Stimulated activated CD4-positive, alpha-beta T cell treated with anti-CD3 and anti-CD28 coated beads, Interleukin-15, amount 100 ng/mL, for 24 hours (primary cell): ENCODE measurements around the gene OSGEP.
"Not testable (repeated sequence)": the region's sequence is repeated elsewhere in the genome, so short reads cannot be mapped to it uniquely, and the experiment has no call there.

Source experiments
- DNase-seq: peaks from one replicate; pipeline ENCODE4 v3.0.0-alpha.2; 2020

OSGEP gene

DNA sequence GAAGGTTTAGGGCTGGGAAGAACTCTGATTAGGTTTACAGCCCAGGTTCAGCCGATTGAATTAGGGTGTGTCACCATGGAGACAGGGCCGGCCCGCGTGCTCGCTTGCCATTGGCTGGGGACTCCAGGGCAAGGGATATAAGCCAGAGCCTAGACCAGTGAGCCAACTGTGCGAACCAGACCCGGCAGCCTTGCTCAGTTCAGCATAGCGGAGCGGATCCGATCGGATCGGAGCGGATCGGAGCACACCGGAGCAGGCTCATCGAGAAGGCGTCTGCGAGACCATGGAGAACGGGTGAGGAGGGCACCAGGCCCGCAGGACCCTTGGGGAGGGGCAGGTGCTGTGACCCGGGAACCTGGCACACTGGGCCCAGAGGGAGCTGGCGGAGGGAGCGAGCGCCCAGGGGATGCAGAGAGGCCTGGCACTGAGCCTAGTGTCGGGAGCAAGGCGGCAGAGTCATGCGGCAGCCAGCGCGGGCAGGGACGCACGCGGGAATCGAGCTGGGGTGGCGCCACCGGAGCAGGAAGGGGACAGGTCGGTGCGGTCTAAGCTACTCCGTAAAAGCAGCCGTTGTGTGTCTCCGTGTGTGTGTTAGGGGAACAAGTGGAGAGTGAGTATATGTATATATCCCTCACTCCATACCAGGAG lies 14.8 kb upstream of the OSGEP start, which contains the start of gene PNP:
TSS of gene PNP (plus strand) at position 165 of the 648 bp plus-strand sequence. CDS start at position 284, 119 bp downstream.
- DNase-seq, result peak; percentile 93

DNA sequence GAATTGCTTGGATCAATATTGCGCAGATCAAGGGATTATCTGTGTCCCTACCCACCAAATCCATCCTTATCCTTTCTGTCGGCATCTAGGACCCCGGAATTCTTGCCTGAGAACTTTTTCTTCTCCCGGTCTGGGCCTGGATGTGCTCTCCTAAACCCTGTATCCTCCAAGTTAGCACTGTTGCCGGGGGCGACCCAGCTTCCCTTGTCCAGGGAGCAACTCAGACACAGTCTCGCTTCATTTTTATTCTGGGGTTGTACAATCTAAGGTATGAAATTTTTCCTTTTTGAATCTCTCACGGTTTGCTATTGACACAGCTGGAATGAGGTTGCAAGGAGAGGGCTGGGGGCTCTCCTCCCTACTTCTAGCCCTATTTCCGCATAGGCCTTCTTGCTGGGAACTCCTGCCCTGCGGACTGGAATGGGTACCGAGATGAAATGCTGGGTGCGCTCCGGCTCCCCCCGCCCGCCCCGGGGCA lies 14.2 kb upstream of the OSGEP start:
- no peak for DNase-seq

DNA sequence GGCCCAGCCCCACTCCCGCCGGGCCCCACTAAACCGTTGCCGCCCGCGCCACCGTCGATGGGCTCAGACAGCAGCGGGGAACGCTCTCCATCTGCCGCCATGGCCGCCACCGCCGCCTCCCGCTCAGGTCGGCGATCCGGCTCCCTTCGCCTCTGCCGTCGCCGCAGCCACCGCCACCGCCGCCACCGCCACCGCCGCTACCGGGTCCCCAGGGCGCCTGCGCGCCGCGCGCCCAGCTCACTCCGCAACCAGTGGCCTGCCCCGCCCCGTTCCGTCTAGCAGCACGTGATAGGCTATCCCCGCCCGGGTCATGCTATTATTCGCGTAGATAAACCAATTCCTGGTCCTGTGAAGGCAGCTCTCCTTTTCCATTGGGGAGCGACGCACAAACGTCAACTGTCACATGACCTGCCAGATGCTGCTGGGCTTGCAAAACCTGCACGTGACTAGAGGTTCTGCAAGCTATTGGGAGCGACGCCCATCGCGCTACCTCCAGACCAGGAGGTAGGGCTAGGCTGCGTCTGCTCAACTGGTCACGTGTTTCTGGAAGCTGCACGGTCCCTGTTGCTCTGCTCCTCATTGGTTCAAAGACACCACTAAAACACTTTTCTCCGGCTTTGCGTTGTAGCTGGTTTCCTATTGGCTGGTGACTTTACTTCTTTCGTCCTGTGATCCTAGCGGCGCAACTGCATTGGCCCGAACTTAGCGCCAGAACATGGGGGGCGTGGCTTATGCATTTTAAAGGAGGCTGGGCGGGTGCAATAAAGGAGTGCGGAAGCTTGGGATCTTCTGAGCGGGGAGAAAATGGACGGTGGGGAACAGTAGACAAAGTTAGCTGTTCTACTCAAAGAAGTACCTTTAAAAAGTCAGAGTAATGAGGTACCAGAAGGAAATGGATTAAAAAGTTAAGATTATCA lies 6.9 kb upstream of the OSGEP start, which contains the start of gene PIP4P1:
TSS of gene PIP4P1 (minus strand) at position 210 of the 917 bp plus-strand sequence. CDS start at position 101, 109 bp downstream.
- DNase-seq, result peak; percentile 99

DNA sequence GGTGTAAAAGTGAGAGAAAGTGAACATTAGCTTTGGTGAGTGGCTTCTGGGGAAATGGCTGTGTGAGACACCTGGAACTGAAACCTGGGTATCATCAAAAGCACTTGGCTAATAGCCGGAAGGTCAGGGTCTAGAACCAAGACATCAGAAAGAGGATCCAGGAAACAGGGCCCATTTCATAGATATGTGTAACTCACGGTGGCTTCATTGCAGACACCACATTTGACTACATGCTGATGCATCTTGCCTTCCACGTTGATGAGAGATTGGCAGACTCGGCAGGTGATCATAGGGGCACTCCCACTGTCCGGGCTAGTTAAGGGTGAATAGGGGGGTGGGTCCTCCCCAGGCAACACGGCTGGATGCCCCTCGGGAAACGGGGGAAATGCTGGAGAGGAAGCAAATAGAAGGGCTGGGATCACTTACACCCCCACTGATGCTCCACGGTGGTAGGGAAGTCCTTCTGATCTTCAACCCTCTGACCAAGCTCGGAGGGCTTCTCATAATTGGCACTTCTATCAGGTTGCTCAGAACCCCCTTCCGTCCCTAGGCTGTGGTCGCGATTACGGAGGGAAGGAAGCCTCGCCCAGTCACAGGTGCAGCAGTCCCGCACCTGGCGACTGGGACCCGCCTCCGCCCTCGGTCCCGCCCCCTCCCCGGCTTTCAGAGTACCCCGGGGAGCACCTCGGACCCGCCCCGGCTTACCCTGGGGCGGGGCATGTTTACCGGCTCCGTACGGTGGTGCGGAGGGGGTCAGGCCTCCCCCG lies 6.0 kb upstream of the OSGEP start:
- DNase-seq, result peak; percentile 61

DNA sequence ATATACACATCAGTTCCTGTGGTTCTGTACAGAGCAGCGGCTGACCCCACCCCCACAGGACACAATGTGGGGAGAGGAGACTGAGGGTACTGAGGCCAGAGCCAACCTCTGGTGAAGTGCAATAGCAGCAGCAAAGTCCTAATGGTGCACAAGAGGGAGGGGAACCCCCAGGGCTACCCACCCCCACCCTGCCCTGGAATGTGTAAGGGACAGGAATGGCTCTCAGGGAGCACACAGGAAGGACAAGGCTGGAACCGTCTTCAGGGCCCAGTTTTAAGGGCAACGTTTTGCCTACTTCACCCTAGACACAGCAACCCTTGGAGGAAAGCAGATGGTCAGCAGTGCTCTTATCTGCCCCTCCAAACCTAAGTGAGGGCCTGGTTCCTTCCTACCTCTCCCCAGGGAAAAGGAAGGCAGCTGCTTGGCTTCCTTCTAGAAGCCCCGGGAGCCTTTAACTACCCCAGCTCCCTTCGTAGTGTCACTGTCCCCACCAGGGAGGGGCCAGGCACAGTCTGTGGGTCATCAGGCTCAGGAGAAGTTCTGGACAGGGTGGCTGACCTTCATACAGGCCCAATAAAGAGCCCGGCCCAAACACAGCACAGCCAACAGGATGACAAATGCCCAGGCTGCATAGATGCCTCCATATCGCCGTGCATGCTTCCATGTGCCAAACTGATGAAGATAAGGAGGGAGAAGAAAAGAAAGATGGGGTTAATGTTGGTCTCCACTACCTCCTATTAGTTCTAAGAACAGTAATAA lies 3.6 kb upstream of the OSGEP start:
- DNase-seq, result no peak

DNA sequence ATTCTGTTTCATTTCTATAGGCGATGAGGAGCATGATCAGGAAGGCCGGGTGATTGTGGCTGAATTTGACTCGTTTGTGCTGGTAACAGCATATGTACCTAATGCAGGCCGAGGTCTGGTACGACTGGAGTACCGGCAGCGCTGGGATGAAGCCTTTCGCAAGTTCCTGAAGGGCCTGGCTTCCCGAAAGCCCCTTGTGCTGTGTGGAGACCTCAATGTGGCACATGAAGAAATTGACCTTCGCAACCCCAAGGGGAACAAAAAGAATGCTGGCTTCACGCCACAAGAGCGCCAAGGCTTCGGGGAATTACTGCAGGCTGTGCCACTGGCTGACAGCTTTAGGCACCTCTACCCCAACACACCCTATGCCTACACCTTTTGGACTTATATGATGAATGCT lies 2.4 kb upstream of the OSGEP start:
- DNase-seq, result no peak

DNA sequence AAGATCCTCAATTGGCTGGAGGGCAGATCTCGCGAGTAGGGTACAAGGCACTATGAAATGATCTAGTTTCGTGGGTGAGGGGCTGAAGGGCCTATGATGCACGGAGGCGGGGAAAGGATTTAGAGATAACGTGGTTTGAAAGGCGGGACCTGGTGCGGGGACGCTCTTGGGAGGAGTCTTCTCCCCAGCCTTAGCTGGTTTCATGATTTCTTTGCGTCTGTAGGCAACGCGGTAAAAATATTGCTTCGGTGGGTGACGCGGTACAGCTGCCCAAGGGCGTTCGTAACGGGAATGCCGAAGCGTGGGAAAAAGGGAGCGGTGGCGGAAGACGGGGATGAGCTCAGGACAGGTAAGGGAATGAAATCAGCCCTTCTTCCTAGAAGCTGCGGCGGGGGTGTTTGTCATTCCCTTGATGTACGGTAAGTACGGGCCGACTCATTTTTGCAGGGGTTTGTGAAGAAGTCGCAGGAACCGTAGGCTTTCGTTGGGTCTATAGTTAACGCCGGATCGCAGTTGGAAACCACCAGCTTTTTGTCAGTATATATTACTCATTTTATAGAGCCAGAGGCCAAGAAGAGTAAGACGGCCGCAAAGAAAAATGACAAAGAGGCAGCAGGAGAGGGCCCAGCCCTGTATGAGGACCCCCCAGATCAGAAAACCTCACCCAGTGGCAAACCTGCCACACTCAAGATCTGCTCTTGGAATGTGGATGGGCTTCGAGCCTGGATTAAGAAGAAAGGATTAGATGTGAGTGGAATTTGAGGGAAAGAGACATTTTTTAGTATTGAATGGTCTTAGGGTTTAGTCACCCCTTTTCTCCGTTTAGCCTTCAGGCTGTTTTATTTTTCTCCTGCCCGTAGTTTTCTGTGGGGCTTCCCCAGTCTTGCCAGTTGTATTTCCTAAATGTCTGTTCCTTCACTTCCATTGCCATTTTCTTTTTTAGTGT lies 1.0 kb upstream of the OSGEP start:
- no peak for DNase-seq

DNA sequence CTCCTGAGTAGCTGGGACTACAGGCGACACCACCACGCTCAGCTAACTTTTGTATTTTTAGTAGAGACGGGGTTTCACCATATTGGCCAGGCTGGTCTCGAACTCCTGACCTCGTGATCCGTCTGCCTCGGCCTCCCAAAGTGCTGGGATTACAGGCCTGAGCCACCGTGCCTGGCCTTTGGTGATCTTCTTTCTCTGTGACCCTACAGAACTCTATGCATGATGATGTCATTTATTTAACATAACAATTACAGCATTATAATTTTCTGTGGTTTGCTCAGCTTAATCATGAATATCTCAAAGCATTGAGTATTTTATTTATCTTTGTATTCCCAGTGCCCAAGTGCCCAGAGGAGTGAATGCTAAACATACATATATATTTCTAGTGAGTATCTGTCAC lies 1.8 kb downstream of the OSGEP start:
- DNase-seq, result not testable (repeated sequence)

DNA sequence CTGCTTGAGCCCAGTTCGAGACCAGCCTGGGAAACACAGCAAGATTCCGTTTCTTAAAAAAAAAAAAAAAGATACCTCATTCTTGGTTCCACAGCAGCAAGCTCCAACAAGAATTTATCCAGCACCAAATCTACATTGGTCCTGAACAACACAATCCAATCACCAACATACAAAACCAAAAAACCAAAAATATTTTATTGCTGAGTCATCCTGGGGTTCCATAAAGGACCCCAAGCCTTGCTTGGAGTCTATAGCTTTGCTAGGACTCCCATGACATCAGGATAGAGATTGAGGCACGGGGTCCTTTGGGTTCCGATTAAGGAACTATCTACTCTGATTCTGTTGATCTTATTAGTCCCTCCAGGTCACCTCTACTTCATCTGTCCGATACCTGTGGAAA lies 7.7 kb downstream of the OSGEP start:
- no peak for DNase-seq

DNA sequence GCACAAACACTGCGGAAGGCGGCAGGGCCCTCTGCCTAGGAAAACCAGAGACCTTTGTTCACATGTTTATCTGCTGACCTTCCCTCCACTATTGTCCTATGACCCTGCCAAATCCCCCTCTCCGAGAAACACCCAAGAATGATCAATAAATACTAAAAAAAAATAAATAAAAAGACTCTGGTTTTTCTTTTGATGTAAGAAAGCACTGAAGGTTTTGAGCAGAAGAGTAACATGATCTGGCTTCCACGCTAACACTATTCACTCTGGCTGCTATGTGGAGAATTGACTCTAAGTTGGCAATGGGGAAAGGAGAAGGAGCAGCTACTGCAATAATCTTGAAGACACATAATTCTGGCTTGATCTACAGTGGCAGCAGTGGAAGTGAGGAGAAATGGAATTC lies 11.0 kb downstream of the OSGEP start:
- DNase-seq, result not testable (repeated sequence)

DNA sequence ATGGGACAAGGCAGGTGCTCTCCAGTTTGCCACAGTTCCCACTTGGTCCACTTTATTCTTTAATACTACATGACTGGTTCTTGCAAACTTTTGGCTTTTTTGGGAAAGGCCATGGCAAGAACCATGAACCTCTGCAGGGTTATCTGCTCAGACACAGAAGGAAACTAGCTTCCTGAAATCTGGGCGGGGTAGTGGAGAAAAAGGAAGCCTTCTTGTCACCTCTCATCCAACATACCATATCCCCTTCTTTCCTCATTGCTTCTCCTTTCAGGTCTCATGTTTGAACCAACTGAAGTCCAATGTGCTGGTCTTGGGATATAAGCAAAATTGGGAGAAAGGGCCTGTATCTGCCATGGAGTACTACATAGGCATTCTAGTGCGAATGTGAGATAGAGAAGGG lies 13.2 kb downstream of the OSGEP start:
- DNase-seq, result no peak

DNA sequence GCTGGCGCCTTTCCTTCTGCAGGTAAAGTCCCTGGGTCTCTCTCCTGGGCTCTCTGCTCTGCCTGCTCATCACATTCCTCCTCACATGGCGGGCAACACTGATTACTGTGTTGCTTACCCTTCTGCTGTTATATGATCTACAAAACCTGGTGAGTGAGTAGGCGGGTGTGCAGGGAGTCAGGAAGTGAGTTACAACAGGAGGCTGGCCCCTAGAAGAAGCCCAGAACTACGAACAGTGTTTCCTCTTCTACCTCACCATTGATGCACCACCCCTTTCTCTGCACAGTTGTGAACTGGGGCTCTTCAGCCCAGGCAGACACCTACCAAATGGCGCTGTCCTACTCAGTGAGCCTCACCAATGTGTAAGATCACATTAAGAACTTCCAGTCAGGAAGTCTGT lies 13.7 kb downstream of the OSGEP start:
- DNase-seq, result peak; percentile 32

DNA sequence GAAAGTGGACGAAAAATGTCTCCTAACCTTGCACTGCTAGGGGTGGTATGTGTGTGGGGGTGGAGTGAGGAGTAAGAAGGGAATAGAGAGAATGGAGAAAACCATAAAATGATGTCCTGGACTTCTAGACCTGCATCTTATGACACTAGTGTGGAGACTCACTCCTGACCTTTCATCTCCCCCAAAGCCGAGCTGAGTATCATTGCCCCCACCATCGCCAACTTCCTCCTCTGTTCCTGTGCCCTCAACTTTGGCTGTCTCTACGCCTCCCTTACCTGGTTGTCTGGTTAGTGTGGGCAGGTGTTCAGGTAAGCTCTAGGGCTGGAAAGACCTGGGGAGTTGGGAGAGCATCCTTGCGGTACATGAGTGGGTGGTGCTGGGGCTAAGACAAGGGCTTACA lies 14.1 kb downstream of the OSGEP start:
- DNase-seq, result no peak

DNA sequence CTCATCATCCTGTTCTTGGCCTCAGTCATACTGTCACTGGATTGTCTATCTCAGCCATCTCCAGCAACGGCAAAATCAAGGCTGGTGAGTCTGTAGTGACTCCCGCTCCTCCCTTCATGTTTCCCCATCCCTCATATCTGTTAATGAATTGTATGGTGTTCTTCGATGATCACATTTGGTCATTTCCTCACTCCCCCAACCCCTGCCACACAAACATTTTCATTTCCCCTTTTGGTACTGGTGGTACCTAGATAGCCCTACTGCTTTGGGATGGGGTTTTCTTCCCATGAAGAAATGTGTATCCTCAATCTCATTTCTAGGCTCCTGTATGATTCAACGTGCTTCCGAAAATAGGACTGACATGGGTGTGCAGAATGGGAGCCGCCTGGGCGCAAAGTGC lies 15.9 kb downstream of the OSGEP start:
- DNase-seq, result no peak

DNA sequence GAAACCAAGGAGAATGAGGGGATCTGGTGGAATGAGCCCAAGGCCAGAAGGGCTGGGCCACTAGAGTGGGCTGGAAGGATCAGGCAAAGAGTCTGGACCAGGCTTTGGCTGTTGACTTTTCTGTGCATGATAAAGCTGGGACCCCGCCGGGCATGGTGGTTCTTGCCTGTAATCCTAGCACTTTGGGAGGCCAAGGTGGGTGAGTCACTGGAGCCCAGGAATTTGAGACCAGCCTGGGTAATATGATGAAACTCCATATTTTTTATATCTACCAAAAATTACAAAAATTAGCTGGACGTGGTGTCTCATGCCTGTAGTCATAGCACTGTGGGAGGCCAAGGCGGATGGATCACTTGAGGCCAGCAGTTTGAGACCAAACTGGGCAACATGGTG lies 18.3 kb downstream of the OSGEP start:
- no peak for DNase-seq

DNA sequence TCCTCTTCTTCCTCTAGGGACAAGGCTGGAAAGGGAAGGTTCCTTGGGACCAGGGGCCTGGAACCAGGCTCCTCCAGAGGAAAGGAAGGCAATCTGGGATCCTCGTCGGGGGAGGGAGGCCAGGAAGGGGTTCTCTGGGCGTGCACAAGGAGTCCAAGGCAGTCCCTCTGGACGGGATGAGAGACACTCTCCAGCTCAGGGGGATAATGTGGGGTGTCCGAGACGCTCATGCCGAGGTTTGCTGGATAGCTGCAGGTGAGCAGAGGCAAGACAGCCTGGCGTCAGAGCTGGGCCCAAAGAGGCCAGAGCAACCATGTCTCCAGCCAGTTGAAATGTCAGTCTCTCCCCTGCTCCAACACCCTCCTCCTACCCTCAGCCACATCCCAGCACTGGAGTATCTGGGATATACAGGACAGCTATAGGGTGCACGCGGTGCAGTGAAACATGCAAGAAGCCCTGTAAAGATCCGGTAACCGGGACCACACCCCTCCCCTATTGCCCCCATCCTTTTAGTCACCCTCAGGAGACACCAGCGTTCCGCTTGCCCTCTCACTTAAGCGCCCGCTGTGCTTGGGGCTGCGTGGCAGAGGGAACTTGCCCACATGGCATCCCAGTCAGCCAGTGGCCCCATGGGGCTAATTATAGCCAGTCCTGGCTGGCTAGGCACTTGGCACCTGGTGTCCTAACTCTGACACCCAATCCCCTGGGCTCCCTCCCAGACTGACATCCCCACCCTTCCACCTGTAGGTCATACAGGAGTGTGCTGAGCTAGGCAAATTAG lies 18.8 kb downstream of the OSGEP start, which contains the start of gene KLHL33:
TSS of gene KLHL33 (minus strand) at position 585 of the 781 bp plus-strand sequence. CDS start at position 230, 355 bp downstream.
- DNase-seq, result no peak

DNA sequence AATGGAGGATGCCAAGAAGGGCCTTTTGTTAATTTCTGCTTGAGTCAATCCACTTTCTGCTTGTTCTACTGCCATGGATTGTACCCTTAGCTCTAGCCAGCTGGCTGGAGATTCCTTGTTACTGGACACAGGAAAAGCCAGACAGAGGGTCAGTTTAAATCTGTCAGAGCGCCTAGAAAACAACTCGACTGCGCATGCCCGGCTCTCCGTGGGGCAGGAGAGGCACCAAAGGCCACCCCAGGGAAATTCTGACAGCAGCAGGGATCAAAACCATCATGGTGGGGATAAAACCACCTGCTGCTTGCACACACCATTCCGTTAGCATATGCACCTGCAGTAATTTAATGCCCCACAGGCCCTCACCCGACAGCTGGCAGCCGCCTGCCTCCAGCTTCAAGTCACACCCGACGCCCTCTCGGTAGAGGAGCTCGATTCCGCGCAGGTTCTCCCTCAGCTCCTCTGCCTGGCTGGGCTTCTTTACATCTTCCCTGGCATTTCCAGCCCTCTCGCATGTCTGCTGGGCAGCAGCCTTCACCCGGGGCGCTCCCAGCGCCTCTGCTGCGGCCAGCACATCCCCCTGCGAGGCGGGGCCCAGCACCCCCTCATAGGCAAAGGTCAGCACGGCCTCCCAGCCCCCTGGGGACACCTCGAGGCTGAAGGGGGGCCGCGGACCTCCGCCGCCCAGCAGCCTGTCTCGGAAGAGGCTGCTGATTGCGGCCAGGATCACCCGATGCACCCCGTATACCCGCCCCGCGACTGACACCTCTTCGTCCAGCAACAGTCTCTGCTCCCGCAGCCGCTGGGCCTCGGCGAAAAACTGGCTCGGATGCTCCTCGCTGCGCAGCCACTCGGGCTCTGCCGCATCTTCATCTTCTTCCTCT lies 19.7 kb downstream of the OSGEP start:
- DNase-seq, result no peak

DNA sequence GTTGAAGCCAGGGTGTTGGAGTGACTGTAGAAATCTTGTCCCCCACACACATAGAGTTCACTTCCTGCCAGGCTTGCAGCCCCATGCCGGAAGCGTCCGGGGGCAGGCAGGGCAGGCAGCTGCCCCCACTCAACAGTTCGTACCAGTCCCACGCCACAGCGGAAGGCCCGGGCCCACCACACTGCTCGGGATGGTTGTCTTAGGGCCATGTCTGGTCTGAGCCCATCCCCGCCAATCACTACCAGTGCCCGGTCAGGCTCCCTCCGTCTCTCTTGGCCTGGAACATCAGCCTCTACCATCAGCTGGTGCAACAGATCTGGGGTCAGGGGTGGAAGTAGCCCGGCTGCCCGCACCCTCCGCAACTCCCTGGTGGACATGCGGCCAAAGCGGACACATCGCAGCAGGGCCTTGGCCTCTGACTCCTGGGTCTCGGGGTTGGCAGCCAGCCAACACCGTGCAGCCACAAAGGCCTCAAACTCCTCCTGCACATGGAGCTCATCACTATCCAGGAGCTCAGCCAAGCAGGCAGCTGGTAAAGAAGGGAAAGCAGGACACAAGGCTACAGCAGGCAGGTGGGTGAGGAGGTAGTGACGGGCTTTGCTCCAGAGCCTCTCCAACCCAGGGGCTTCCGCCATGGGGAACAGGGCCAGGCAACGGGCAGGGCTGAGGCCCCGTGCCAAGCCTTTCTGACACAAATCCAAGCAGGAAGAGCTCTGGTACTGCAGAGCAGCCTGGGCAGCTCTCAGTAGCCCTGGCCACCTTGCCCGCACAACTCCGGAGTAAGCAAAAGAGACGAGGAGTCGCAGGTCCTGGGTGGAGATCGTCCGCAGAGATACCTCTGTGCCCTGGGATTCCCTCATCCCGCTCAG lies 24.6 kb downstream of the OSGEP start:
- DNase-seq, result no peak
